Measurements from ENCODE around the gene TSC22D1.

TSC22D1 gene

GRCh38 chr13:44435142-44435918, 140.8 kb downstream of the TSC22D1 start:
- TF ChIP-seq SIN3A (IDR thresholded peaks at IDR 0.05; ENCODE audit: borderline replicate concordance, insufficient read depth, low read length) (0 out of 2 replicates have a peak, but pooled peaks have one; percentile 73), REST (IDR thresholded peaks at IDR 0.05; ENCODE audit: insufficient read depth in 1 of 2, low read depth in 2 of 2, low read length in 2 of 2) (no peak), FOXP2 (optimal IDR thresholded peaks at IDR 0.05; ENCODE audit: borderline replicate concordance, extremely low read depth, extremely low read length, insufficient read depth) (no peak), POLR2AphosphoS5 (IDR thresholded peaks at IDR 0.05; ENCODE audit: low read depth, low read length) (peak; percentile 53; the same call in 1 of the 2 replicates), TAF1 (IDR thresholded peaks at IDR 0.05; ENCODE audit: borderline replicate concordance, insufficient read depth, low read length) (no peak)

DNA sequence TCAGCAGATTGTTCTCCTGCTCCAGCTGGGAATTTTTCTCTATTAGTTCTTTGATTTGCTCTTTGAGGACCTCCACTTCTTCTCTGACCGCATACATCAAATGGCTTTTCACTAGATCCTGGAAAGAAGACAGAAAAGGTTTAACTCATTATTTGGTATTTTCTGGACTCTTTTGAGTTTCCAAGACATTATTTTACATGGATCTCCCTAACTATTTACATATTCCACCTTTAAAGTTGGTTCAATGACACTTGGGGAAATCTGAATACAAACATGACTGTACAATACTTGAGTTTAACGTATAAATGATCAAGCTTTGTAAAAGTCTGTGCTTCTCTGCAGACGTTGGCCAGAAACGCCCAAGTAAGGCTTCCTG, 141.4 kb downstream of the TSC22D1 start:
- TF ChIP-seq POLR2AphosphoS5 (IDR thresholded peaks at IDR 0.05; ENCODE audit: low read depth, low read length): 0 out of 2 replicates have a peak, but pooled peaks have one; percentile 2
- no peak for TF ChIP-seq TAF1 (IDR thresholded peaks at IDR 0.05; ENCODE audit: borderline replicate concordance, insufficient read depth, low read length)

- no peak for TF ChIP-seq FOXP2 (optimal IDR thresholded peaks at IDR 0.05; ENCODE audit: borderline replicate concordance, extremely low read depth, extremely low read length, insufficient read depth)
These were observed 142.0 kb downstream of the TSC22D1 start for GRCh38 chr13:44433863-44434765.

DNA sequence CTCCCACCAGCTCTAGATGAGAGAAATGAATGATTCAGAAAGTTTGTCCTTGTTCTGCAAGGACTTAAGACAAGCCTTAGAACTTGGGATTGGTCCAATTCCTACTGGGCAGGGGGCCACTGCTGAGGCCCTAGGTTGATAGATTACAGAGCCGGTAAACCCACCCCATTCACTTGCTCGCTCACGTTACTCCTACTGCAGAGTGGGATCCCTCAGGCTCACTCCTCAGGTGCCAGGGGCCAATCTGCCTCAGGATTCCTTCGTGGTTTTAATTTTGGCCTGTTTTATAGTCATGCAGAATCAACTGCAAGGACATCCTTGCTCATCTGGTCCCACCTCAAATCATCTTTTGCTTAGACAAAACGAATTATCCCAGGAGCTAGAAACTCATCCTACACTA, 143.5 kb downstream of the TSC22D1 start:
- no peak for TF ChIP-seq POLR2AphosphoS5 (IDR thresholded peaks at IDR 0.05; ENCODE audit: low read depth, low read length)
- no peak for TF ChIP-seq REST (IDR thresholded peaks at IDR 0.05; ENCODE audit: insufficient read depth in 1 of 2, low read depth in 2 of 2, low read length in 2 of 2)
- TF ChIP-seq FOXP2 (optimal IDR thresholded peaks at IDR 0.05; ENCODE audit: borderline replicate concordance, extremely low read depth, extremely low read length, insufficient read depth): no peak
- no peak for TF ChIP-seq TAF1 (IDR thresholded peaks at IDR 0.05; ENCODE audit: borderline replicate concordance, insufficient read depth, low read length)
- no peak for TF ChIP-seq SIN3A (IDR thresholded peaks at IDR 0.05; ENCODE audit: borderline replicate concordance, insufficient read depth, low read length)

DNA sequence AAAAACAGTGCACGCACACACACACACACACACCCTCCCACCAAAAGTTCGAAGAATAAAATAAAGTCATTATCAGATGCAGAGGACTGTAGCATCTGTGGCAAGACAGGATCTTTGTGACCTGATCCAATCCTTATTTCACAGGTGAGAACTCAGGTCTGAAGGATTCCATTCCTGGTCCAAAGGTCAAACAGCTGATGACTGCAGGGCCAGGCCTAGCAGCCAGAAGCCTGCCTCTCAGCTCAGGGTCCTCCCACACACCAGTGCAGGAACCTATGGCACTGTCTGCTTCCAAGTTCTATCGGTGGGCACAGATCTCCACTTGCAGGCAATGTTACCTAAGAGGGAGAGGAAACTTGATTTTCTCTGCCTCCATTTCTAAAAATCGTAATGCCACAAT, 145.0 kb downstream of the TSC22D1 start:
- TF ChIP-seq REST (IDR thresholded peaks at IDR 0.05; ENCODE audit: insufficient read depth in 1 of 2, low read depth in 2 of 2, low read length in 2 of 2) (no peak), SIN3A (IDR thresholded peaks at IDR 0.05; ENCODE audit: borderline replicate concordance, insufficient read depth, low read length) (no peak), POLR2AphosphoS5 (IDR thresholded peaks at IDR 0.05; ENCODE audit: low read depth, low read length) (no peak), FOXP2 (optimal IDR thresholded peaks at IDR 0.05; ENCODE audit: borderline replicate concordance, extremely low read depth, extremely low read length, insufficient read depth) (no peak), TAF1 (IDR thresholded peaks at IDR 0.05; ENCODE audit: borderline replicate concordance, insufficient read depth, low read length) (no peak)

DNA sequence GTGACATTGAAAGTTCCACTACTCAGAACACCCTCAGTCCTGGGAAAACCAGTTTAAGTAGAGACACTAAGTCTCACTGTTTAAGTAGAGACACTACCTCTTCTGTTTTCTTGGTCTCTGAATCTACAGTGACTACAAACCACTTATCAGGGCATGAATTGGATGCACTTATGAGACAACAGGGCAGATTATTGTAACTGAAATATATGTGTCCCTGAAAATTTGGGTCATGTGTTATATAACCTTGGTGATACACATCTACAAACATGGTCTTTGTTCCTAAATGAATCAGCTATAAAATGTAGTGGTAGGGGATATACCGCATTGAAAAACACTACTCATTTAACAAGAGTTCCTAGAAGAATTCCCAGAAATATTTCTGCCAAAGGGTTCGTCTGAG, 146.8 kb downstream of the TSC22D1 start:
- TF ChIP-seq SIN3A (IDR thresholded peaks at IDR 0.05; ENCODE audit: borderline replicate concordance, insufficient read depth, low read length): no peak
- TF ChIP-seq POLR2AphosphoS5 (IDR thresholded peaks at IDR 0.05; ENCODE audit: low read depth, low read length): no peak
- no peak for TF ChIP-seq REST (IDR thresholded peaks at IDR 0.05; ENCODE audit: insufficient read depth in 1 of 2, low read depth in 2 of 2, low read length in 2 of 2)
- no peak for TF ChIP-seq TAF1 (IDR thresholded peaks at IDR 0.05; ENCODE audit: borderline replicate concordance, insufficient read depth, low read length)
- TF ChIP-seq FOXP2 (optimal IDR thresholded peaks at IDR 0.05; ENCODE audit: borderline replicate concordance, extremely low read depth, extremely low read length, insufficient read depth): no peak

All from PFSK-1 (cell line).